ENCODE measurements around the gene SNRPF.
A peak's percentile ranks its signal among the peaks of the same experiment; 100 is the strongest.
"Not testable (repeated sequence)": the region's sequence is repeated elsewhere in the genome, so short reads cannot be mapped to it uniquely, and the experiment has no call there.

SNRPF gene

DNA sequence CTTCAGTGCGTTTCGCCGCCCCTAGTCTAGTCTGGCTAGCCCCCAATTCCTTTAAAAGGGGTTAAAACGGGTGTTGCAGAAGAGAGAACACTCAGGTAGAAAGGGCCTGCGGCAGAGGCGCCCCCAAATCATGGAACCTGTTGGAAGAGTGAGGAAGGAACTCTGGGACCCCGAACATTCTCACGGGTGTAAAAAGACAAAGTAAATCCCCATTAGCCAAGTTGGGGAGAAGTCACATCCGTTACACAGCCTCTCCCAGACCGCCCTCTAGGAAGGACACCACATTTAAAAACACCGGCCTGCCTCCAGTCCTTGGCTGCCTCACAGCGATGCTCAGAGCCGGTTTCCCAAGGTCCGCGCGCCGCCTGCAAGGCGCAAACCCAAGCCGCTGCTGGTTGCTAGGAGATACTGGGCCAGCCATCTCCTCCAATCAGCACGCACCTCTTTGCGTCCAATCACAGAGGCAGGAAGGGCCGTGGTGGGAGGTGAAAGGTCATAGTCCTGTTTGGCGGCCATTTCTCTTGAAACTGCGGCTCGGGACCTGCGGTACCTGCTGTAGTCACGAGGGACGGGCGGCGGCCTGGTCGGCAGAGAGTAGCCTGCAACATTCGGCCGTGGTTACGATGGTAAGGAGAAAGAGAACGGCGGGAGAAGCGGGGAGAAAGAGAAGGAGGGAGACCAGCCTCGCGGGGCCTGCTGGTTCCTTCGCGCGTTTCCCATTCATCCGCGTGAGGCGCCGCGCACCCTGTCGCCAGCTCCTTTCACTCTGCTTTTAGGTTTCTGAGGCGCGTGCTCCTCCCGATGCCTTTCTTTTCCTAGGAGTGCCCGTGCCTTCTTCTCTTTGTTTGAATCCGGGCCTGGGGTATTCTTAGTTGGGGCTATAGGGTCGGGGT, at the start of gene SNRPF:
Gene SNRPF (plus strand): TSS at position 502 of the 893 bp plus-strand sequence. CDS start 122 bp downstream, at position 624.
- peak; percentile 100 for DNase-seq

- no peak for DNase-seq
Measured at GRCh38 chr12:95809000-95809680, 49.6 kb upstream of the SNRPF start.

- no peak for DNase-seq
Measured at GRCh38 chr12:95810411-95810810, 48.3 kb upstream of the SNRPF start.

GRCh38 chr12:95812155-95812554, 46.6 kb upstream of the SNRPF start:
- peak; percentile 29 for DNase-seq

GRCh38 chr12:95815632-95816212, 43.0 kb upstream of the SNRPF start:
- peak; percentile 69 for DNase-seq

DNA sequence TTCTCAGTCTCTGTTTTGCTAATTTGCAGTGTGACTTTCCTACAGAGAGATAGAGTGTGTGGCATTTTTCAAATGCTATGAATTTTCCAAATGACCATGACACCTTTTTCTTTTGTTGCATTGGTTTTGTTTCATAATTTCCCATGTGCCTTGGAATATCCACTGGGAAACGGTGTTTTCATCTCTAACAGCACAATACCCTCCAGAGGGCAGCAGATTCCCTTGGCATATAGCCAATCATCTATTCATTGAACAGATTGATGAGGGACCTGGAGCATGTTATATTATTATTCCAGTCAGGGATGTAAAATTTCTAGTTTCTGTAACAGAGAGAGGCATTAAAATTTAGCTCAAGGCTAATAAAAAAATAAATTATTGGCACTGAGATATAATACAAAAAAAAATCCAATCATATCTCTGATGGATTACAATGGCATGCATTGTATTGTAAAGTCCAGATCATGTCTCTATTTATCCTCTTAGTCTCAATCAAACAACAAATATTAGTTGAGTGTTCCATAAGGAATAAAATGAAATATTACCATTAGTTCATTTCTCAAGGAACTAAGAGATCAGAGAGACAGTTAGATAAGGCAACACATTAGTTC, 38.6 kb upstream of the SNRPF start:
- DNase-seq, result peak; percentile 89

- no peak for DNase-seq
Measured at GRCh38 chr12:95829395-95829794, 29.4 kb upstream of the SNRPF start.

DNA sequence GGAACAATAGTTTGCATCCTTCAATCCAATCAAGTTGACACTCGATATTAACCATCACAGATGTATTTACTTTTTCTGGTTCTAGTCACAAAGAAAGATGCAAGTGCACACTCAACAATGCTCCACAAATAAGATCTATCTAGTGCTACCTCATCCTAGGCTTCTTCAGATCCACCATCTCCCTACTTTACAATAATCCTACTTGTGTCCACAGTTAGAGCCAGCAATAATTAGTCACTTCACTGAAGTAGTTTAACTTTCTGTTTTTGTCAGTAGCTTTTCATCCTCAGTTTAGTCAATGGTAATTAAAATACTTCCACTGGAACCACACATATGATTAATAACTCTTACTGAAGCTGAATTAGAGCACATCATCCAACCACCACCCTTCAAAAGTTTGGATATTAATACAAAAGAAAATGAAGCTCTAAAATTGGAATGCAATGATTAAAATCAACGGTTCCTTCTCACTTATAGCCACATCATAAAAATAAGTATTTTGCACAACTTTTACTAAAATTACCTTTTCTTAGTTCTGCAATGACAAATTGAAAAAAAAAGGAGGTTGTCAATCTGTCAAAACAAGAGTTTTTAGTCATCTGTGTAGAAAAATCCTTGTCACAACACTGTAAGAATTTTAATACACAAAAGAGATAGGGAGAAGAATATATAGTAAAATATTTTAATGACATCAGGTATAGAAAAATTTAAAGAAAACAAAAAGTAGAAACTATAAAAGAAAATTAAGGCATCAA, 28.2 kb upstream of the SNRPF start:
- DNase-seq, result no peak

- peak; percentile 81 for DNase-seq
Measured at GRCh38 chr12:95834572-95834971, 24.2 kb upstream of the SNRPF start.

- peak; percentile 94 for DNase-seq
Measured at GRCh38 chr12:95836185-95836609, 22.6 kb upstream of the SNRPF start.

- peak; percentile 78 for DNase-seq
Measured at GRCh38 chr12:95836630-95837239, 22.0 kb upstream of the SNRPF start.

DNA sequence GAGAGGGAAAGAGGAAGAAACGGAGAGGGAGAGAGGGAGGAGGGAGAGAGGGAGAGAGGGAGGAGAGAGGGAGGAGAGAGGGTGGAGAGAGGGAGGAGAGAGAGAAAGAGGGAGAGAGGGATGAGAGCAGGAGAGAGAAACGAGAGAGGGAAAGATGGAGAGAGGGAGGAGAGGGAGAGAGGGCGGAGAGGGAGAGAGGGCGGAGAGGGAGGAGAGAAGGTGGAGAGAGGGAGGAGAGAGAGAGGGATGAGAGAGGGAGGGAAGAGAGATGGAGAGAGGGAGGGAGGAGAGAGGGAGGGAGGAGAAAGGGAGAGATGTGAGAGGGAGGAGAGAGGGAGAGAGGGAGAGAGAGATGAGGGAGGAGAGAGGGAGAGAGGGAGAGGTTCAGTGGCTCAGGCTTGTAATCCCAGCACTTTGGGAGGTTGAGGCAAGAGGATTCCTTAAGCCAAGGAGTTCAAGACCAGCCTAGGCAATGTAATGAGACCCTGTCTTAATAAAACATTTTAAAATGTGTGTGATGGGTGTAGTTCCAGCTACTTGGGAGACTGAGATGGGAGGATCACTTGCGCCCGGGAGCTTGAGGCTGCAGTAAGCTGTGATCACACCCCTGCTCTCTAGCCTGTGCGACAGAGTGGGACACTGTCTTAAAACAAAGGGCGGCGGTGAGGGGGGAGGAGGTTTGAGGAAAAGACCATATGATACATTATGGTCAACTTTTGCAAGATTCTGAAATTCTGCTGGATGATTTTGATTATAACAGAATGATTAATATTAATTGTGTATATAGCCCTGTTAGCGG, 21.3 kb upstream of the SNRPF start:
- peak; percentile 67 for DNase-seq

DNA sequence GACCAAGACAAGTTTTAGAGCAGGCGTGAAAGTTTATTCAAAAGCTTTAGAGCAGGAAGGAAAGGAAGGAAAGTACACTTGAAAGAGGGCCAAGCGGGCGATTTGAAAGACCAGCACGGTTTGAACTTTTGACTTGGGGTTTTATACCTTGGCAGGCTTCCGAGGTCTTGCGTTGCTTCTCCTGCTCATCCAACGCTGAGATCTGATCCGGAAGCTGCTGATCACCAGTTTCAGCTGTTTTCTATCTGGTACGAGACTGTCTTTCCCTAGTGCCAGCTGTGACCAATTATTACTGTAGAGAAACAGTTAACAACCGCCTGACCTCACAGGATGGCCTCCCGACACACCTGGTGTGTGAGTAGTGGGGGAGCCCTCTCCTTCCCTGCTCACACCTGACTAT, 20.6 kb upstream of the SNRPF start:
- peak; percentile 91 for DNase-seq

DNA sequence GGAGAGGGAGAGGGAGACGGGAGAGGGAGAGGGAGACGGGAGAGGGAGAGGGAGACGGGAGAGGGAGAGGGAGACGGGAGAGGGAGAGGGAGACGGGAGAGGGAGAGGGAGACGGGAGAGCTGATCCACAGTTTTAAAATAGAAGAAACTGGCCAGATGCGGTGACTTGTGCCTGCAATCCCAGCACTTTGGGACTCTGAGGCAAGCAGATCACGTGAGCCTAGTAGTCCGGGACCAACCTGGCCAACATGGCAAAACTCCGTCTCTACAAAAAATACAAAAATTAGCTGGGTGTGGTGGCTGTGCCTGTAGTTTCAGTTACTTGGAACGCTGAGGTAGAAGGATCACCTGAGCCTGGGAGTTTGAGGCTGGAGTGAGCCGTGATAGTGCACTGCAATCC, 16.3 kb upstream of the SNRPF start:
- not testable (repeated sequence) for DNase-seq

DNA sequence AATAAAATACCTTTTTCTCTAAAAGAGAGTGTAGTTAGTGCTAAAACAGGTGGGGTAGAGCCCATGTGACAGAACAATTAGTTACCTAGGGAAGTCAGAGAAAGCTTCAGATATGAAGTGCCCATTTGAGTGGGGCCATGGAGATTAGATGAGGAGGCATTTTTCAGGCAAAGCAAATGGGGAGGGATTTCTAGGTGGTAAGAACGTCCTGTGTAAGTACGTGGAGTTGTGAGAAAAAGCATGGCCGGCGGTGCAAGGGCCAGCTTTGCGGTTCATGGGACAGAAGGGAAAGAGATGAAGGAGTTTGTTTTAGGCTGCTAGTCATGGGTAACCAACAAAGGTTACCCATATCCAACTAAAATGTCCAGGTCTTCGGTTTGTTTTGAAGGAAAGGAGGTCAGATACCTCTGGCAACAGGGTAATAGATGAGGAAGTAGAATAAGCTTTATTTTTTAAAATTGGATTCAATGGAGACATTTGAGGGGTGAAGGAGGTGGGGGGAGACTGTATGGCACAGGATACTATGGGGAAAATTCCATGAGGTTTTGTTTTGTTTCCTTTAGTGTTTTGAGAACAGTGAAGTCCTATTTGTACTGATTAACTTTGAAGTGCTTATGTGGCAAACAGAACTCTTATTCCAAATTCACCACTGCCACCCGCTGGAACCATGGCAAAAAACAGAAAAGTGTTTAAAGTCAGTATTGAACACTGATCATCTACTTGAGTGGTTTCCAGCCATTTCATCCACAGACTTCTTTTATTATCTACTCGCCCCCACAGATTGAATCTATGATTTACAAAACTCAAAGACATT, 10.0 kb upstream of the SNRPF start:
- peak; percentile 87 for DNase-seq

DNA sequence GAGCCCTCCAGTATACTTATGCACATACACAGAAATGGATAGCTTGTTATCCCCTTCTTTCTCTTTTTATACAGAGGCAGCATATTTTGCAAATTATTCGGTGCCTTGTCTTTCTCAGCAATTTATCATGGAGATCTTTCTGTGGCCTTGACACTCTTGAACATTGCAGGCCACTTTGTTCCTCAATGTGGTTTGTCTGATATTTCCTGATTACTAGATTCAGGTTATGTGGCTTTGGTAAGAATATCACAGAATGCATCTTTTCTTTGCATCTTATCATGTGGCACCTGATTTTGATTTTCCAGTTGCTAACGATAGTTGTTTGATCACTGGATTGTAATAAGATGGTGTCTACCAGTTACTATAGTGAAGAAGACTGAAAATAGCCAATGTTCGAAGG, 7.1 kb upstream of the SNRPF start:
- DNase-seq, result no peak

DNA sequence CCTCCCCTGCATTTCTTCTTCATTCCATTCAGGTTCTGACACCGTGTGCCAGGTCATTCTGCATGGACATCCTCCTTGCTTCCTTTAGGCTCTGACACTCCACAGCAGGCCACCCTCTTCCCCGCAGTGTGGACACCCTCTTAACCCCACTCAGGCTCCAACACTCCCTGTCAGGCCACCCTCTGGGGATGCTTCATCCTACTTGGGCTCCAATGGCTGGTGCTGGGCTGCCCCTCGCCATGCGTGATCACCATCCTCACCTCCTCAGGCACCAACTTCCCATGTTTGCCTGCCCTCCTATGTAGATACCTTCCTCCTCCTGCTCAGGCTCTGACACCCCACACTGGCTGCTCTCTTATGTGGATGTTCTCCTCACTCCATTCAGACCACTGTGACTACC, 6.6 kb upstream of the SNRPF start:
- no peak for DNase-seq

GRCh38 chr12:95857156-95857555, 1.6 kb upstream of the SNRPF start:
- no peak for DNase-seq

GRCh38 chr12:95857799-95858198, 953 bp upstream of the SNRPF start:
- no peak for DNase-seq

- peak; percentile 57 for DNase-seq
Measured at GRCh38 chr12:95859344-95859816, 628 bp downstream of the SNRPF start.

Data from DMS53 (cell line).